ENCODE results near the gene GRIA1. TPM values are rescaled to one million over a fixed set of nuclear protein-coding genes. Genes with fewer than 3 reads are reported as not detected.

The GRIA1 gene
- total and polyA plus RNA-seq, 10 of the 15 experiments (the other 5 are each of a cell fraction or from before 2014, with no cell fraction given) = 0.04 to 0.18 (median 0.04) TPM; not detected in 7

DNA sequence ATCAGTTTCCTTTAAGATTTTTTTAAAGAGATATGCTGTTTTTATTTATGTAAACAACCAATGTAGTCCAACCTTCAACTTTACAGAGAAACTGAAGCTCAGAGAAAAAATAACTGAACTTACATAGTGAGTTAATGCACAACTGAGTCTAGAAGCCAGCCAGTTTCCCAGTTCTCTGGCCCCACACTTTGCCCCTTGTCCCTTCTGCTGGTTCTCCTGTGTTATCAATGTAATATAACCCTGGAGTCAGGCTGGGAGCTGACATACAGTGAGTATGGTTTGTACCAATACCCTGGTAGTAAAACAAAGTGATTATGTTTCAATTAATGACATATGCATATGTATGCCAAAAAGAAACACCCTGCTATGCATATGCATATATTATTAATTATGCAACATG lies 32.2 kb upstream of the GRIA1 start (continued):
- no peak for TF ChIP-seq ELK1 (IDR thresholded peaks at IDR 0.05; ENCODE audit: low read depth, low read length)

- no TSS peak for BruUV-seq (replicated peaks)
- in situ Hi-C loops (cut with MboI) = no loop called here
- Histone ChIP-seq H3K9ac (ENCODE audit: control insufficient read depth, insufficient read depth, low read length) (no peak overlapping the region), H2AFZ (ENCODE audit: control insufficient read depth, low read depth, low read length) (no peak overlapping the region), H3K4me1 (ENCODE audit: control insufficient read depth, insufficient read depth, low read length) (no peaks in the 10 kb centered on the region), H3K36me3 (ENCODE audit: control insufficient read depth in 2 of 2, insufficient read depth in 2 of 2, low read length in 1 of 2) (no peaks in the 10 kb centered on the region), H3K79me2 (ENCODE audit: control insufficient read depth, insufficient read depth, low read length) (no peaks in the 10 kb centered on the region), H4K20me1 (ENCODE audit: control insufficient read depth, insufficient read depth) (no peaks in the 10 kb centered on the region), H3K27ac (ENCODE audit: control insufficient read depth, insufficient read depth) (no peak overlapping the region), H3K9me3 (replicated peaks; ENCODE audit: control insufficient read depth, insufficient read depth, low read length) (no peaks in the 10 kb centered on the region), H3K27me3 (replicated peaks in 1 of 2; ENCODE audit: control insufficient read depth in 2 of 2, insufficient read depth in 2 of 2, low read length in 1 of 2) (no peaks in the 10 kb centered on the region), H3K4me2 (ENCODE audit: control insufficient read depth, insufficient read depth) (no peak overlapping the region), H3K4me3 (no peak overlapping the region)
- POLR2A ChIA-PET = no interaction called here
- ATAC-seq (no peak), DNase-seq (ENCODE audit: low read depth, low spot score) (no peak), FAIRE-seq (no peak)
- intact Hi-C loops (cut with micrococcal nuclease; ENCODE audit: unreplicated experiment) = loop anchor here (10.0 kb wide), 1 partner anchor 64 kb away; no protein-coding TSS in a partner anchor
- RAD21 ChIA-PET (ENCODE audit: unreplicated experiment) = no interaction called here
- CTCF ChIA-PET = no interaction called here
- SMC1A ChIA-PET (ENCODE audit: uncharacterized antibody, unreplicated experiment) = no interaction called here
- TF ChIP-seq CBX5 (IDR thresholded peaks at IDR 0.05; ENCODE audit: low read depth) (no peak), NFYA (IDR thresholded peaks at IDR 0.05; ENCODE audit: borderline replicate concordance, low read depth, low read length) (no peak), BRCA1 (IDR thresholded peaks at IDR 0.05; ENCODE audit: low read depth, low read length) (no peak), RCOR1 (conservative IDR thresholded peaks at IDR 0.05; ENCODE audit: low read depth, low read length) (no peak), KAT2A (conservative IDR thresholded peaks at IDR 0.05; ENCODE audit: control insufficient read depth, low read depth, low read length) (no peak), SMARCA5 (IDR thresholded peaks at IDR 0.05) (no peak), POLR2AphosphoS5 (IDR thresholded peaks at IDR 0.05; ENCODE audit: low read length) (no peak), MYB (IDR thresholded peaks at IDR 0.05; ENCODE audit: borderline replicate concordance, low read depth, low read length) (no peak)
- TF ChIP-seq, protein P1, sequence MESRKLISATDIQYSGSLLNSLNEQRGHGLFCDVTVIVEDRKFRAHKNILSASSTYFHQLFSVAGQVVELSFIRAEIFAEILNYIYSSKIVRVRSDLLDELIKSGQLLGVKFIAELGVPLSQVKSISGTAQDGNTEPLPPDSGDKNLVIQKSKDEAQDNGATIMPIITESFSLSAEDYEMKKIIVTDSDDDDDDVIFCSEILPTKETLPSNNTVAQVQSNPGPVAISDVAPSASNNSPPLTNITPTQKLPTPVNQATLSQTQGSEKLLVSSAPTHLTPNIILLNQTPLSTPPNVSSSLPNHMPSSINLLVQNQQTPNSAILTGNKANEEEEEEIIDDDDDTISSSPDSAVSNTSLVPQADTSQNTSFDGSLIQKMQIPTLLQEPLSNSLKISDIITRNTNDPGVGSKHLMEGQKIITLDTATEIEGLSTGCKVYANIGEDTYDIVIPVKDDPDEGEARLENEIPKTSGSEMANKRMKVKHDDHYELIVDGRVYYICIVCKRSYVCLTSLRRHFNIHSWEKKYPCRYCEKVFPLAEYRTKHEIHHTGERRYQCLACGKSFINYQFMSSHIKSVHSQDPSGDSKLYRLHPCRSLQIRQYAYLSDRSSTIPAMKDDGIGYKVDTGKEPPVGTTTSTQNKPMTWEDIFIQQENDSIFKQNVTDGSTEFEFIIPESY (IDR thresholded peaks at IDR 0.05) = no peak
- TF ChIP-seq, protein P2, sequence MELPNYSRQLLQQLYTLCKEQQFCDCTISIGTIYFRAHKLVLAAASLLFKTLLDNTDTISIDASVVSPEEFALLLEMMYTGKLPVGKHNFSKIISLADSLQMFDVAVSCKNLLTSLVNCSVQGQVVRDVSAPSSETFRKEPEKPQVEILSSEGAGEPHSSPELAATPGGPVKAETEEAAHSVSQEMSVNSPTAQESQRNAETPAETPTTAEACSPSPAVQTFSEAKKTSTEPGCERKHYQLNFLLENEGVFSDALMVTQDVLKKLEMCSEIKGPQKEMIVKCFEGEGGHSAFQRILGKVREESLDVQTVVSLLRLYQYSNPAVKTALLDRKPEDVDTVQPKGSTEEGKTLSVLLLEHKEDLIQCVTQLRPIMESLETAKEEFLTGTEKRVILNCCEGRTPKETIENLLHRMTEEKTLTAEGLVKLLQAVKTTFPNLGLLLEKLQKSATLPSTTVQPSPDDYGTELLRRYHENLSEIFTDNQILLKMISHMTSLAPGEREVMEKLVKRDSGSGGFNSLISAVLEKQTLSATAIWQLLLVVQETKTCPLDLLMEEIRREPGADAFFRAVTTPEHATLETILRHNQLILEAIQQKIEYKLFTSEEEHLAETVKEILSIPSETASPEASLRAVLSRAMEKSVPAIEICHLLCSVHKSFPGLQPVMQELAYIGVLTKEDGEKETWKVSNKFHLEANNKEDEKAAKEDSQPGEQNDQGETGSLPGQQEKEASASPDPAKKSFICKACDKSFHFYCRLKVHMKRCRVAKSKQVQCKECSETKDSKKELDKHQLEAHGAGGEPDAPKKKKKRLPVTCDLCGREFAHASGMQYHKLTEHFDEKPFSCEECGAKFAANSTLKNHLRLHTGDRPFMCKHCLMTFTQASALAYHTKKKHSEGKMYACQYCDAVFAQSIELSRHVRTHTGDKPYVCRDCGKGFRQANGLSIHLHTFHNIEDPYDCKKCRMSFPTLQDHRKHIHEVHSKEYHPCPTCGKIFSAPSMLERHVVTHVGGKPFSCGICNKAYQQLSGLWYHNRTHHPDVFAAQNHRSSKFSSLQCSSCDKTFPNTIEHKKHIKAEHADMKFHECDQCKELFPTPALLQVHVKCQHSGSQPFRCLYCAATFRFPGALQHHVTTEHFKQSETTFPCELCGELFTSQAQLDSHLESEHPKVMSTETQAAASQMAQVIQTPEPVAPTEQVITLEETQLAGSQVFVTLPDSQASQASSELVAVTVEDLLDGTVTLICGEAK (IDR thresholded peaks at IDR 0.05; ENCODE audit: borderline replicate concordance) = no peak
- TF ChIP-seq, protein P3, sequence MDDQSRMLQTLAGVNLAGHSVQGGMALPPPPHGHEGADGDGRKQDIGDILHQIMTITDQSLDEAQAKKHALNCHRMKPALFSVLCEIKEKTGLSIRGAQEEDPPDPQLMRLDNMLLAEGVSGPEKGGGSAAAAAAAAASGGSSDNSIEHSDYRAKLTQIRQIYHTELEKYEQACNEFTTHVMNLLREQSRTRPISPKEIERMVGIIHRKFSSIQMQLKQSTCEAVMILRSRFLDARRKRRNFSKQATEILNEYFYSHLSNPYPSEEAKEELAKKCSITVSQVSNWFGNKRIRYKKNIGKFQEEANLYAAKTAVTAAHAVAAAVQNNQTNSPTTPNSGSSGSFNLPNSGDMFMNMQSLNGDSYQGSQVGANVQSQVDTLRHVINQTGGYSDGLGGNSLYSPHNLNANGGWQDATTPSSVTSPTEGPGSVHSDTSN (IDR thresholded peaks at IDR 0.05; ENCODE audit: insufficient replicate concordance, low read depth, low read length) = no peak
- TF ChIP-seq, protein P4, sequence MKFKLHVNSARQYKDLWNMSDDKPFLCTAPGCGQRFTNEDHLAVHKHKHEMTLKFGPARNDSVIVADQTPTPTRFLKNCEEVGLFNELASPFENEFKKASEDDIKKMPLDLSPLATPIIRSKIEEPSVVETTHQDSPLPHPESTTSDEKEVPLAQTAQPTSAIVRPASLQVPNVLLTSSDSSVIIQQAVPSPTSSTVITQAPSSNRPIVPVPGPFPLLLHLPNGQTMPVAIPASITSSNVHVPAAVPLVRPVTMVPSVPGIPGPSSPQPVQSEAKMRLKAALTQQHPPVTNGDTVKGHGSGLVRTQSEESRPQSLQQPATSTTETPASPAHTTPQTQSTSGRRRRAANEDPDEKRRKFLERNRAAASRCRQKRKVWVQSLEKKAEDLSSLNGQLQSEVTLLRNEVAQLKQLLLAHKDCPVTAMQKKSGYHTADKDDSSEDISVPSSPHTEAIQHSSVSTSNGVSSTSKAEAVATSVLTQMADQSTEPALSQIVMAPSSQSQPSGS (IDR thresholded peaks at IDR 0.05; ENCODE audit: low read length) = no peak
Measured at GRCh38 chr5:153459051-153459743, 31.3 kb upstream of the GRIA1 start.

Measured in GM12878 (cell line).